ENCODE data around the gene GRIN2A. TPM values are rescaled to one million over a fixed set of nuclear protein-coding genes. Genes with fewer than 3 reads are reported as not detected.

GRIN2A gene
- not detected for polyA plus RNA-seq (2013)

DNA sequence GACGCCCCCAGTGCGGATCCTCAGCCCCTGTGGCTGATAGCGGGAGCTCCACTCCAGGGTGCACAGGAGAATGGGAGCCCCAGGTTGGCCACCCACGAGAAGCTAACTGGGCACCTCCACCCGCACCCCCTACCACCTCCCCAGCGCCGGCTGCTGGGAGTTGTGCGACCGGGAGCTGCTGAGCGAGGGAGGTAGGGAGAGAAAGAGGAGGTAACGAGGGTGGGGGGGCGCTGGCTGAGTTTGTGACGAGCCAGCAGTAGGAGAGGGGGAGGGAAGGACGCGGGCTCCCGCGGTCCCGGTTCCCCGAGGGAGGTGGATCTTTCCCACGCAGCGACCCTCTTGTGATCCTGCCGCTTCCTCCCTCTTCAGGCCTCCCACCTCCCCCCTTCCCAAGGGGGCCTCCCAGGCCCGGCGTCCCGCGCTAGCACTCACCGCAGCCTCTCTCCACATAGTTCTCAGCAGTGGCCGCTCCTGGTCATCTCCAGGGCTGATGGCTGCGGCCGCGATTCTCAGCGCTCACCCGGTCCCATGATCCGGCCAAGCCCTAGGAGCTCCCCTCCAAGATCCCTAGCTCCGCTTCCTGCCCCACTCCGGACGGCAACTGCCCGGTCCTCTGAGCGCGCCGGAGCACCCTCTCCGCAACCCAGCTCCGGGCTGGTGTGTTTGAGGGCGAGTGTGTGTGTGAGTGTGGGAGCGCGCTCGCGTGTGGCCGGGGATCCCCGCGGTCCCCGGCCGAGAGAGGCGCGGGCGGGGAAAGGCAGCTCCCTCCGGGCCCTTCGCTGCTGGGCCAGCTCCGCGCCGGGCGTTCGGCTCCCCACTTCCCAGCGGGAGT lies at the start of gene GRIN2A:
TSS of gene GRIN2A (minus strand) at position 207 of the 832 bp plus-strand sequence. CDS start 2,017 bp downstream, outside the sequence.
- WGBS (ENCODE audit: insufficient coverage): 0% methylated on average over 28 of the region's 64 CpGs
- H3K4me3 ChIP-seq (ENCODE audit: control insufficient read depth in 1 of 7, extremely low read depth in 1 of 7, insufficient read depth in 4 of 7, low read depth in 2 of 7, low read length in 6 of 7): peak within 1 kb of the TSS in 3 of 7 experiments; percentile 24 to 57 (median 40)
- CTCF ChIA-PET: no interaction called here

DNA sequence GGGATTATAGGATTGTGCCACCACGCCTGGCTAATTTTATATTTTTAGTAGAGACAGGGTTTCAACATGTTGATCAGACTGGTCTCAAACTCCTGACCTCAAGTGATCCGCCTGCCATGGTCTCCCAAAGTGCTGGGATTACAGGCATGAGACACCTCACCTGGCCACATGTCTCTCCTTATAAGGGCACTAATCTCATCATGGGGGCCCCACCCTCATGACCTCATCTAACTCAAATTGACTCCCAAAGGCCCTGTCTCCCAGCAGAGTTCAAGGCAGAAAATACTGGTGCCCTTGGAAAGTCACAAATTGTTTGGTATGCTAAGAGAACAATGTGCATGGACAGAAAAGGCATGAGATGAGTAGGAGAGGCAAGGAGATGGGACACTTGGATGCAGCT lies 49.3 kb upstream of the GRIN2A start:
- Histone ChIP-seq H3K27ac (ENCODE audit: insufficient read depth in 1 of 2, low read depth in 1 of 2, low read length in 2 of 2, poor library complexity in 1 of 2, severe bottlenecking in 2 of 2) (no peak overlapping the region), H3K9me3 (ENCODE audit: control extremely low read depth in 1 of 5, control insufficient read depth in 4 of 5, insufficient read depth in 2 of 5, low read depth in 1 of 5, low read length in 4 of 5) (peaks cover 0 to 13% (median 5%) of the 10 kb centered on the region in 5 experiments), H3K27me3 (replicated peaks in 2 of 5; ENCODE audit: control insufficient read depth in 4 of 5, insufficient read depth in 5 of 5, low read length in 4 of 5) (peaks cover 0 to 3% (median 0%) of the 10 kb centered on the region in 5 experiments), H3K4me1 (ENCODE audit: control extremely low read depth in 1 of 4, control insufficient read depth in 4 of 4, insufficient read depth in 4 of 4, low read length in 3 of 4) (no peaks in the 10 kb centered on the region), H3K4me3 (ENCODE audit: control insufficient read depth in 1 of 7, extremely low read depth in 1 of 7, insufficient read depth in 4 of 7, low read depth in 2 of 7, low read length in 6 of 7) (no peak overlapping the region), H3K36me3 (ENCODE audit: control insufficient read depth in 4 of 4, insufficient read depth in 4 of 4, low read length in 3 of 4) (no peaks in the 10 kb centered on the region)
- ChIA-PET CTCF (no interaction called here), POLR2A (no interaction called here)
- DNase-seq: no peak
- 100% methylated on average over 1 of the region's 2 CpGs for WGBS (ENCODE audit: insufficient coverage)

More for the DNA sequence above, at the start of gene GRIN2A:
- peaks cover 0 to 25% (median 13%) of the 10 kb centered on the region in 4 experiments for H3K4me1 ChIP-seq (ENCODE audit: control extremely low read depth in 1 of 4, control insufficient read depth in 4 of 4, insufficient read depth in 4 of 4, low read length in 3 of 4)
- peaks cover 16 to 87% (median 23%) of the 10 kb centered on the region in 5 experiments for H3K27me3 ChIP-seq (replicated peaks in 2 of 5; ENCODE audit: control insufficient read depth in 4 of 5, insufficient read depth in 5 of 5, low read length in 4 of 5)
- H3K9me3 ChIP-seq (ENCODE audit: control extremely low read depth in 1 of 5, control insufficient read depth in 4 of 5, insufficient read depth in 2 of 5, low read depth in 1 of 5, low read length in 4 of 5): no peaks in the 10 kb centered on the region
- POLR2A ChIA-PET: no interaction called here
- peak in 2 of 3 donors; percentile 19 to 33 for DNase-seq
- H3K36me3 ChIP-seq (ENCODE audit: control insufficient read depth in 4 of 4, insufficient read depth in 4 of 4, low read length in 3 of 4): no peaks in the 10 kb centered on the region
- no peak within 1 kb of the TSS for H3K27ac ChIP-seq (ENCODE audit: insufficient read depth in 1 of 2, low read depth in 1 of 2, low read length in 2 of 2, poor library complexity in 1 of 2, severe bottlenecking in 2 of 2)

DNA sequence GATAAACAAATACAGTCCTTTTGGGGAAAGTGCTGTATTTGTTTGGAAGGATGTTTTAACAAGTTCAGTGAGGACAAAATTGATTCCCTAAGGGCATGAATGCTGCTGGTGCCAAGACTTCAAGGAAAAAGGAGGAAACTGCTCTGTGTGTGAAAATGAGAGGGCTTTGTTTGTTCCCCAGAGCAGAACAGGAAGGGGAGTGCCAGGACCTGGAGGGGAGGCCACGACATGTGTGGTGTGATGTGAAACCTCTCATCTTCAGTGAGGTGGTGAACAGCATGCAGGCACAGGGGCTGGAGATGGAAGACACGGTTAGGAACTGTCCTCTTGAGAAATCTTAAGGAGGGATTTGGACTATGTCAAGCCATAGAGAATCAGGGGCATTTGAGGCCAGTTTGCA lies 46.6 kb upstream of the GRIN2A start:
- DNase-seq: no peak
- ChIA-PET POLR2A (no interaction called here), CTCF (no interaction called here)
- H3K36me3 ChIP-seq (ENCODE audit: control insufficient read depth in 4 of 4, insufficient read depth in 4 of 4, low read length in 3 of 4): no peaks in the 10 kb centered on the region
- no peak overlapping the region for H3K4me3 ChIP-seq (ENCODE audit: control insufficient read depth in 1 of 7, extremely low read depth in 1 of 7, insufficient read depth in 4 of 7, low read depth in 2 of 7, low read length in 6 of 7)
- peaks cover 0 to 3% (median 0%) of the 10 kb centered on the region in 5 experiments for H3K27me3 ChIP-seq (replicated peaks in 2 of 5; ENCODE audit: control insufficient read depth in 4 of 5, insufficient read depth in 5 of 5, low read length in 4 of 5)
- peaks cover 0 to 13% (median 5%) of the 10 kb centered on the region in 5 experiments for H3K9me3 ChIP-seq (ENCODE audit: control extremely low read depth in 1 of 5, control insufficient read depth in 4 of 5, insufficient read depth in 2 of 5, low read depth in 1 of 5, low read length in 4 of 5)
- H3K27ac ChIP-seq (ENCODE audit: insufficient read depth in 1 of 2, low read depth in 1 of 2, low read length in 2 of 2, poor library complexity in 1 of 2, severe bottlenecking in 2 of 2): no peak overlapping the region
- no peaks in the 10 kb centered on the region for H3K4me1 ChIP-seq (ENCODE audit: control extremely low read depth in 1 of 4, control insufficient read depth in 4 of 4, insufficient read depth in 4 of 4, low read length in 3 of 4)
- WGBS (ENCODE audit: insufficient coverage): 20% methylated on average over 2 of the region's 2 CpGs

DNA sequence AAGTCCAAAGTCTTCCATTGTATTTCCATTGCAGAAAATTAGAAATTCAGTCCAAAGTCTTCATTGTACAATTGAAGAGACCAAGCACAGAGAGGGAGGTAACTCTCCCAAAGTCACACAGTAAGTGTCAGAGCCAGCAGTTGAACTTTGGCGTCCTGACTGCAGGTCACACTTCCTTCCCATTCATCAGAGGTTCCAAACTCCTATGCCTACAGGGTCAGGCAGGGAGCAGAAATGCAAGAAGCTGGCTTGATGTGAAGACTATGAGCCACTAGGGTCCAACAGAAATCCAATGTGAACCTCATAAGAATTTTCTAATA lies 44.7 kb upstream of the GRIN2A start:
- POLR2A ChIA-PET: no interaction called here

DNA sequence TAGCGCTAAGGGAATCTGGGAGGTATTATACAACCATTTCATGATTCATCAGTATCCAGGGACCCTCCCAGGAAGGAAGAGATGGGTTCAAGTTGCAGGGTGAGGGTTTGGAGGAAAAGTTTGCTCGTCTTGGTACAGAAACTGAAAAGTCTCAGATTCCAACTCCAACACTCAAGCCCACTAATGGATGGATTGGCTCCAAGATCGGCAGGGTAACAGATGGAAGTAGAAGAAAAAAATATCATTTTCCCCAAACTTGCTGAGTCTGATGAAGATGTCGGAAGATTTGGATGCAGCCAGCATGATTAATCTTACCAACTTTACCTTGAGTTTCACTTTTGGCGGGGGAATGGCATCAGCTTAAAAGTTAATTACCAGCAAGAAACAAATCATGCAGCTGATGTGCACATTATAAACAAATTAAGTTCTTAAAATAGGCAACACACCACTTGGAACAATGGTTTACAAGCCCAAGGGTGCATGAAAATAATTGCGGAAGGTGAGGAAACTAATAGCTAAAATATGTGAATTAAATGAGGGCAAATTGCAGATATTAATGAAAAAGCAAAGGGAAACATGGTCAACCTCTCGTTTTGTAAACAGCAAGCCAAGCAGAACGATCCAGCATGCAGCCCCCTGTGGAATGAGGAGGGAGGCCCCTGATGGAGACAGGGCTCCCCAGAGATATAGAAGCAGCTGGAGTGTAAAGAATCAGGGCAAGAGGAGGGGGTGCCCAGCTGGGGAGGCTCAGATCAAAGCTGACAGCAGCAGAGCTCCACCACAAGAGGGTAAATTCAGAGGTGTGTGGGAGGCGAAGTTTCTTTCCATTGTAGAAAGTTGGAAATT lies 44.1 kb upstream of the GRIN2A start:
- Histone ChIP-seq H3K4me1 (ENCODE audit: control extremely low read depth in 1 of 4, control insufficient read depth in 4 of 4, insufficient read depth in 4 of 4, low read length in 3 of 4) (no peaks in the 10 kb centered on the region), H3K4me3 (ENCODE audit: control insufficient read depth in 1 of 7, extremely low read depth in 1 of 7, insufficient read depth in 4 of 7, low read depth in 2 of 7, low read length in 6 of 7) (no peak overlapping the region), H3K9me3 (ENCODE audit: control extremely low read depth in 1 of 5, control insufficient read depth in 4 of 5, insufficient read depth in 2 of 5, low read depth in 1 of 5, low read length in 4 of 5) (no peaks in the 10 kb centered on the region), H3K36me3 (ENCODE audit: control insufficient read depth in 4 of 4, insufficient read depth in 4 of 4, low read length in 3 of 4) (no peaks in the 10 kb centered on the region), H3K27me3 (replicated peaks in 2 of 5; ENCODE audit: control insufficient read depth in 4 of 5, insufficient read depth in 5 of 5, low read length in 4 of 5) (peaks cover 0 to 3% (median 0%) of the 10 kb centered on the region in 5 experiments), H3K27ac (ENCODE audit: insufficient read depth in 1 of 2, low read depth in 1 of 2, low read length in 2 of 2, poor library complexity in 1 of 2, severe bottlenecking in 2 of 2) (no peak overlapping the region)
- WGBS (ENCODE audit: insufficient coverage): 93% methylated on average over 6 of the region's 9 CpGs
- POLR2A ChIA-PET: no interaction called here
- CTCF ChIA-PET: no interaction called here
- peak in 1 of 3 donors; percentile 5 for DNase-seq

More for the DNA sequence above, 44.7 kb upstream of the GRIN2A start:
- CTCF ChIA-PET: no interaction called here
- no peak for DNase-seq
- Histone ChIP-seq H3K27me3 (replicated peaks in 2 of 5; ENCODE audit: control insufficient read depth in 4 of 5, insufficient read depth in 5 of 5, low read length in 4 of 5) (peaks cover 0 to 3% (median 0%) of the 10 kb centered on the region in 5 experiments), H3K36me3 (ENCODE audit: control insufficient read depth in 4 of 4, insufficient read depth in 4 of 4, low read length in 3 of 4) (no peaks in the 10 kb centered on the region), H3K4me1 (ENCODE audit: control extremely low read depth in 1 of 4, control insufficient read depth in 4 of 4, insufficient read depth in 4 of 4, low read length in 3 of 4) (no peaks in the 10 kb centered on the region), H3K27ac (ENCODE audit: insufficient read depth in 1 of 2, low read depth in 1 of 2, low read length in 2 of 2, poor library complexity in 1 of 2, severe bottlenecking in 2 of 2) (no peak overlapping the region), H3K9me3 (ENCODE audit: control extremely low read depth in 1 of 5, control insufficient read depth in 4 of 5, insufficient read depth in 2 of 5, low read depth in 1 of 5, low read length in 4 of 5) (peaks cover 0 to 4% (median 0%) of the 10 kb centered on the region in 5 experiments), H3K4me3 (ENCODE audit: control insufficient read depth in 1 of 7, extremely low read depth in 1 of 7, insufficient read depth in 4 of 7, low read depth in 2 of 7, low read length in 6 of 7) (no peak overlapping the region)
- WGBS (ENCODE audit: insufficient coverage): 60% methylated on average over 1 of the region's 1 CpG

DNA sequence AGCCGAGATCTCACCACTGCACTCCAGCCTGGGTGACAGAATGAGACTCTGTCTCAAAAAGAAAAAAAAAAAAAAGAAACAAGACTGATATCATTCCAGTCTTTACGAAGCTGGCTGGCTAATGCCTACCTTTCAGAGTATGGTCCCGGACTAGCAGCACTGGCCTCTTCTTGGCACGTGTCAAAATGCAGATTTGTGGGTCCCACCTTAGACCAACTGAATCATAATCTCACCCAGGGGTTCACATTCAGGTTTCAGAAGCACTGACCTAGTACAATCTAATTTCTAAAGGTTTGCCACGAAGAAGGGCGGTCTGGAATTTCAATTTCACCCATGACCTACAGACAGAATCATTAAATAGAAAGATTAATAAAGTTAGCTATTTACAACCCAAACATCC lies 43.4 kb upstream of the GRIN2A start:
- H3K27ac ChIP-seq (ENCODE audit: insufficient read depth in 1 of 2, low read depth in 1 of 2, low read length in 2 of 2, poor library complexity in 1 of 2, severe bottlenecking in 2 of 2): no peak overlapping the region
- no peak overlapping the region for H3K4me3 ChIP-seq (ENCODE audit: control insufficient read depth in 1 of 7, extremely low read depth in 1 of 7, insufficient read depth in 4 of 7, low read depth in 2 of 7, low read length in 6 of 7)
- POLR2A ChIA-PET: no interaction called here
- H3K27me3 ChIP-seq (replicated peaks in 2 of 5; ENCODE audit: control insufficient read depth in 4 of 5, insufficient read depth in 5 of 5, low read length in 4 of 5): peaks cover 0 to 3% (median 0%) of the 10 kb centered on the region in 5 experiments
- no peak for DNase-seq
- no peaks in the 10 kb centered on the region for H3K9me3 ChIP-seq (ENCODE audit: control extremely low read depth in 1 of 5, control insufficient read depth in 4 of 5, insufficient read depth in 2 of 5, low read depth in 1 of 5, low read length in 4 of 5)
- no peaks in the 10 kb centered on the region for H3K36me3 ChIP-seq (ENCODE audit: control insufficient read depth in 4 of 4, insufficient read depth in 4 of 4, low read length in 3 of 4)
- 88% methylated on average over 4 of the region's 6 CpGs for WGBS (ENCODE audit: insufficient coverage)
- CTCF ChIA-PET: no interaction called here
- peaks cover 0 to 3% (median 0%) of the 10 kb centered on the region in 4 experiments for H3K4me1 ChIP-seq (ENCODE audit: control extremely low read depth in 1 of 4, control insufficient read depth in 4 of 4, insufficient read depth in 4 of 4, low read length in 3 of 4)

DNA sequence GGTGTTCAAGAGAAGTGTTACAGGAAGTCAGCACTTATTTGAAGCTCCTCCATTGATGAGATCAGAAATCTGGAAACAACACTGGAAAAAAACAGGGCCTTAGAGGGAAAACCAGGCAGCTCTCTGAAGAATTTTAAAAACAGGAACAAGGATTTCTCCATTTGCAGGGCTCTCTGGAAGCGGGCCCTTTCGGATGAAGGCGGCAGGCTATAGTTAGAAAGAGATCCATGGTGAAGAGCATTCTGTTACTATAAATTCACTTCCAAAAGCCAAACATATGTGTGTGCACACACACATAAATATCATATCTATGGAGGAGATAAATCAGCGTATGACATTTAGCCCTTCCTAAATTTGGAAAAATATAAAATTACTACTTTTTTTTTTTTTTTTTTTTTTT lies 42.6 kb upstream of the GRIN2A start:
- ChIA-PET POLR2A (no interaction called here), CTCF (no interaction called here)
- peaks cover 0 to 3% (median 0%) of the 10 kb centered on the region in 5 experiments for H3K27me3 ChIP-seq (replicated peaks in 2 of 5; ENCODE audit: control insufficient read depth in 4 of 5, insufficient read depth in 5 of 5, low read length in 4 of 5)
- H3K9me3 ChIP-seq (ENCODE audit: control extremely low read depth in 1 of 5, control insufficient read depth in 4 of 5, insufficient read depth in 2 of 5, low read depth in 1 of 5, low read length in 4 of 5): no peaks in the 10 kb centered on the region
- DNase-seq: no peak
- WGBS (ENCODE audit: insufficient coverage): no CpG with 5 or more reads among the region's 4 CpGs
- H3K4me3 ChIP-seq (ENCODE audit: control insufficient read depth in 1 of 7, extremely low read depth in 1 of 7, insufficient read depth in 4 of 7, low read depth in 2 of 7, low read length in 6 of 7): no peak overlapping the region
- no peaks in the 10 kb centered on the region for H3K36me3 ChIP-seq (ENCODE audit: control insufficient read depth in 4 of 4, insufficient read depth in 4 of 4, low read length in 3 of 4)
- peaks cover 0 to 5% (median under 1%) of the 10 kb centered on the region in 4 experiments for H3K4me1 ChIP-seq (ENCODE audit: control extremely low read depth in 1 of 4, control insufficient read depth in 4 of 4, insufficient read depth in 4 of 4, low read length in 3 of 4)
- no peak overlapping the region for H3K27ac ChIP-seq (ENCODE audit: insufficient read depth in 1 of 2, low read depth in 1 of 2, low read length in 2 of 2, poor library complexity in 1 of 2, severe bottlenecking in 2 of 2)

All from common myeloid progenitor, CD34-positive (primary cell).